ENCODE results near the gene BTBD17.

DNA sequence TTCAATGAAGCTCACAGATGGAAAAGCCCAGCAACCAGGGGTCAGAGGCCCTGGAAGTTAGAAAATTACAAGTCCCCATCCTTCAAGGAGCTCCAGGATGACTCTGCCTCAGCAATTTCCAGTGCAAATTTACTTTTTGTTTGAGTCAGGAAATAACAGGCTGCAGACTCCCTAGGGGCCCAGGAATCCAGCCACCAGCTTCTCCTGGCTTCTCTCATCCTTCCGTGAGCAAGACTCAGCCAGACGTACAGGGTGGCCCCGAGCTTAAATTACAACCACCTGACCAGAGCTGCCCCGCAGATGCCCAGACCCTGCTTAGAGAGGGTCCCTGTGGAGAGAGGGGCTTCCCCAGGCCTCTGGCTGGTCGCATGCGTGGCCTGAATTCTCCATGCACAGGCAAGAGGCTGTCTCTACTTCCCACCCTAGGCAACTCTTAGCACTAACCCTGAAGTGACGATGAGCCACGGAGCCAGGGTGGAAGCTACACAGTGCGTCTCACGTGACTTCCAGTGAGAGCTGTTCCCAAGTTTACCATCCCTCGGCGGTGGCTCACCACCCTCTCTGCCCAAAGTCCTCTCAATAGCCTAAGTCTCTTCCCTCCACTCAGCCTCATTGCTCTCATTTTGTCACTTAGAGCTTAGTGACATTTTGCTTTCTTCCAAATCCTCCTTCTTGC, 32.7 kb upstream of the BTBD17 start:
- TF ChIP-seq, protein P1, sequence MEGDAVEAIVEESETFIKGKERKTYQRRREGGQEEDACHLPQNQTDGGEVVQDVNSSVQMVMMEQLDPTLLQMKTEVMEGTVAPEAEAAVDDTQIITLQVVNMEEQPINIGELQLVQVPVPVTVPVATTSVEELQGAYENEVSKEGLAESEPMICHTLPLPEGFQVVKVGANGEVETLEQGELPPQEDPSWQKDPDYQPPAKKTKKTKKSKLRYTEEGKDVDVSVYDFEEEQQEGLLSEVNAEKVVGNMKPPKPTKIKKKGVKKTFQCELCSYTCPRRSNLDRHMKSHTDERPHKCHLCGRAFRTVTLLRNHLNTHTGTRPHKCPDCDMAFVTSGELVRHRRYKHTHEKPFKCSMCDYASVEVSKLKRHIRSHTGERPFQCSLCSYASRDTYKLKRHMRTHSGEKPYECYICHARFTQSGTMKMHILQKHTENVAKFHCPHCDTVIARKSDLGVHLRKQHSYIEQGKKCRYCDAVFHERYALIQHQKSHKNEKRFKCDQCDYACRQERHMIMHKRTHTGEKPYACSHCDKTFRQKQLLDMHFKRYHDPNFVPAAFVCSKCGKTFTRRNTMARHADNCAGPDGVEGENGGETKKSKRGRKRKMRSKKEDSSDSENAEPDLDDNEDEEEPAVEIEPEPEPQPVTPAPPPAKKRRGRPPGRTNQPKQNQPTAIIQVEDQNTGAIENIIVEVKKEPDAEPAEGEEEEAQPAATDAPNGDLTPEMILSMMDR (IDR thresholded peaks at IDR 0.05; ENCODE audit: insufficient read depth, low read length, poor library complexity, severe bottlenecking) = no peak
- no peak for TF ChIP-seq EZH2phosphoT487 (conservative IDR thresholded peaks at IDR 0.05; ENCODE audit: low read length)

Measured in SU-DHL-6 (cell line).